B cell (primary cell): ENCODE data around the gene TCFL5. TPM values are rescaled to one million over a fixed set of nuclear protein-coding genes. Genes with fewer than 3 reads are reported as not detected.

ENCODE experiments used
- ATAC-seq: fragments of 200-7000 bp; cut with Tn5 transposase; one replicate; pipeline ENCODE4 v1.10.0; 2021; ENCODE audit warnings: low read depth, mild to moderate bottlenecking, moderate number of reproducible peaks, moderate library complexity
- CTCF ChIA-PET: fragments of 350-600 bp; sonication (Branson Sonifier 250); formaldehyde crosslinking; loops from one replicate; lab custom pipeline; 2021; ENCODE audit warnings: antibody characterized with exemption, inconsistent platforms; lab: Charles Lee
- POLR2A ChIA-PET: fragments of 350-600 bp; sonication (Branson Sonifier 250); formaldehyde crosslinking; loops from one replicate; lab custom pipeline; 2021; ENCODE audit warnings: antibody characterized with exemption; lab: Charles Lee
- DNase-seq: peaks from one replicate; pipeline ENCODE4 v3.0.0; 2013
- H2AFZ ChIP-seq: 2 replicates; pipeline ENCODE4 v1.6.1; 2012; ENCODE audit warnings: mild to moderate bottlenecking, low read depth, low read length; ENCODE audit not compliant: insufficient read depth, poor library complexity, severe bottlenecking
- H3K27ac ChIP-seq, 2 donors: 1 replicate in 1 of 2; 2 replicates in 1 of 2; pipeline ENCODE4 v1.5.1; 2012 to 2013; ENCODE audit warnings: low read length in 2 of 2, mild to moderate bottlenecking in 2 of 2, moderate library complexity in 1 of 2
- H3K27me3 ChIP-seq, 4 experiments: fragments of 200-600 bp in 1 of 4; sonication (generic) in 1 of 4; replicated peaks in 1 of 4; 1 replicate in 2 of 4; 2 replicates in 2 of 4; pipeline versions ENCODE4 v1.6.1 to v1.7.0; 2013 to 2016; ENCODE audit warnings: low read length in 3 of 4, mild to moderate bottlenecking in 2 of 4, mixed read lengths in 1 of 4, moderate library complexity in 1 of 4; ENCODE audit not compliant: insufficient read depth in 4 of 4, control insufficient read depth in 3 of 4; ENCODE audit errors: control extremely low read depth in 1 of 4
- H3K36me3 ChIP-seq, 2 experiments: replicated peaks in 1 of 2; 1 replicate in 1 of 2; 2 replicates in 1 of 2; pipeline versions ENCODE4 v1.6.1 to v1.7.1; 2013; ENCODE audit warnings: low read length in 1 of 2; ENCODE audit not compliant: insufficient read depth in 2 of 2, control insufficient read depth in 1 of 2; ENCODE audit errors: control extremely low read depth in 1 of 2, extremely low read depth in 1 of 2
- H3K4me1 ChIP-seq, 2 donors: fragments of 200-600 bp in 1 of 2; sonication (generic) in 1 of 2; 1 replicate in 1 of 2; 2 replicates in 1 of 2; pipeline versions ENCODE4 v1.5.1 to v1.6.1; 2013 to 2017; ENCODE audit warnings: low read length in 2 of 2; ENCODE audit not compliant: control insufficient read depth in 2 of 2, insufficient read depth in 2 of 2
- H3K4me2 ChIP-seq: replicated peaks from 2 replicates; pipeline ENCODE3; 2012; ENCODE audit warnings: mild to moderate bottlenecking, low read depth, low read length; ENCODE audit not compliant: poor library complexity, severe bottlenecking
- H3K4me3 ChIP-seq, 5 experiments: fragments of 200-600 bp in 1 of 5; sonication (generic) in 1 of 5; 1 replicate in 3 of 5; 2 replicates in 2 of 5; pipeline versions ENCODE4 v1.5.1 to v1.7.0; 2011 to 2016; ENCODE audit warnings: low read length in 4 of 5, mild to moderate bottlenecking in 4 of 5, low read depth in 2 of 5, control low read depth in 1 of 5, moderate library complexity in 1 of 5; ENCODE audit not compliant: insufficient read depth in 1 of 5; ENCODE audit errors: control extremely low read depth in 1 of 5, extremely low read depth in 1 of 5
- H3K79me2 ChIP-seq: fragments of 200-600 bp; sonication (generic); one replicate; pipeline ENCODE4 v1.6.0; 2016; ENCODE audit warnings: low read length; ENCODE audit not compliant: control insufficient read depth, insufficient read depth
- H3K9ac ChIP-seq: fragments of 200-600 bp; sonication (generic); 2 replicates; pipeline ENCODE4 v1.6.1; 2017; ENCODE audit warnings: mild to moderate bottlenecking, low read length, moderate library complexity
- H3K9me3 ChIP-seq, 3 donors: one replicate each; pipeline versions ENCODE4 v1.6.1 to v1.7.1; 2013; ENCODE audit warnings: low read length in 2 of 3; ENCODE audit not compliant: control insufficient read depth in 2 of 3, insufficient read depth in 1 of 3; ENCODE audit errors: control extremely low read depth in 1 of 3
- H4K20me1 ChIP-seq: 2 replicates; pipeline ENCODE4 v1.6.0; 2012; ENCODE audit warnings: mild to moderate bottlenecking, low read length; ENCODE audit not compliant: insufficient read depth, control insufficient read depth, poor library complexity, severe bottlenecking
- H3K27ac Mint-ChIP-seq: one replicate; pipeline ENCODE4 v1.8.0; 2021; ENCODE audit warnings: mixed read lengths
- H3K27me3 Mint-ChIP-seq: one replicate; pipeline ENCODE4 v1.8.0; 2021; ENCODE audit warnings: mixed read lengths
- H3K4me1 Mint-ChIP-seq: one replicate; pipeline ENCODE4 v1.8.0; 2021; ENCODE audit warnings: mixed read lengths
- H3K4me3 Mint-ChIP-seq: one replicate; pipeline ENCODE4 v1.8.0; 2021; ENCODE audit warnings: mixed read lengths
- H3K9me3 Mint-ChIP-seq: one replicate; pipeline ENCODE4 v1.8.0; 2022; ENCODE audit warnings: mixed read lengths; ENCODE audit not compliant: insufficient read depth
- EZH2 ChIP-seq: IDR thresholded peaks from 2 replicates; pipeline ENCODE4 v1.6.1; 2012; ENCODE audit warnings: borderline replicate concordance, low read depth, mild to moderate bottlenecking, moderate library complexity, low read length; ENCODE audit not compliant: insufficient read depth, poor library complexity, severe bottlenecking
- WGBS: methylation state at CpG from one replicate; pipeline ENCODE4 v1.1.5; 2013; ENCODE audit warnings: missing lambda C conversion rate; ENCODE audit not compliant: insufficient coverage; 5-methylcytosine and 5-hydroxymethylcytosine counted together
- intact Hi-C: fragments of 100-400 bp; cut with micrococcal nuclease; formaldehyde crosslinking; loops from one replicate; pipeline ENCODE4 v1.10.0; 2022
- polyA plus RNA-seq: library from polyadenylated mRNA; depleted of rRNA; stranded (reverse); fragments of >200 nt; gene quantifications from 2 replicates; pipeline ENCODE4 v1.2.3, GENCODE V29; 2012
- total RNA-seq, 2 donors: library from RNA; stranded (reverse); fragments of 120-200 nt in 1 of 2; gene quantifications; 1 replicate in 1 of 2; 2 replicates in 1 of 2; pipeline versions ENCODE4 v1.2.3 to v1.2.4, GENCODE V29; 2013 to 2022
- TF ChIP-seq, protein P1 (sequence below): fragments of 200-600 bp; IDR thresholded peaks from one replicate; pipeline ENCODE4 v1.8.0; 2022; ENCODE audit warnings: antibody characterized with exemption, mild to moderate bottlenecking

The TCFL5 gene
- total and polyA plus RNA-seq, 2 donors (not counting 1 experiment from before 2014, with no cell fraction given): 2.0 to 16.2 TPM

DNA sequence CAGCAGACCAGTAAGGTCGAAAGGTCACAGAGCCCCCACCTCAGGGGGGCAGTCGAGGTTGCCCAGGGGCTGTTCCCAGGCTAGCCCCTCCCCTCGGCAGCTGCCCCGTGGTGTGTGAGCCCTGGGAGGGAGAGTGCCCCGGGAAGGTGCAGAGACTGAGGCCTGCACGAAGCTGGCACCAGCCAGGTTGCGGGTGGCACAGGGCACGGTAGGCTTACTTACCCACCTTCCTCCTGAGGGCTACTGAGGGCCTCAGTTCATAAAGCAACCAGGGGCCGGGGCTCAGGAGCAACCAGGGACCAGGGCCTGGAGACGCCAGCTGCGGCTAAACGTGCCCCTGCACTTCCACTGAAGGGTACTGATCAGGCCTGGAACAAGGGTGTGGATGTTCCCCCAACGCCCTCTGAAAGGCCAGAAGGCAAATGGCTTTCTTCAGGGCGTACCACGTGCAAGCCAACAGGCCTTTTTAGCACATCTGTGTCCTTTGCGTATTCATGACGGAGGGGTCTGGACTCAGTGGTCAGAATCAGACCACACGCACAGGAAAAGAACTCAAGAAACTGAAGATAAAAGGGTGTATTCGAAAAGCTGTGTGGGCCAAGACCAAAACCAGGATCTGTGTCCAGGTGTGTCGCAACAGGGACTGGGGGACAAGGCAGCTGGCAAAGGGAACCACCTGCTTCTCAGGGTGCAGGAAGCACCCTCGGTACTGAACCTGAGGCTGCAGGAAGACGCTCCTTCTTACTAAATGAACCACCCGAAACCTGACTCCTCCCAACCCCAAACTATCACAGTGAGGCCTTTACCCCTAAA lies 24.5 kb upstream of the TCFL5 start:
- H3K9me3 ChIP-seq: no peaks in the 10 kb centered on the region
- H3K27me3 Mint-ChIP-seq: no peaks in the 10 kb centered on the region

More for the DNA sequence above, 24.5 kb upstream of the TCFL5 start:
- H3K36me3 ChIP-seq: peaks cover 2 to 58% of the 10 kb centered on the region in 2 experiments
- H3K79me2 ChIP-seq: no peaks in the 10 kb centered on the region
- Mint-ChIP-seq H3K9me3 (no peaks in the 10 kb centered on the region), H3K27ac (no peak overlapping the region), H3K4me1 (no peaks in the 10 kb centered on the region), H3K4me3 (no peak overlapping the region)
- H3K9ac ChIP-seq: no peak overlapping the region
- no peak overlapping the region for H3K4me3 ChIP-seq
- H3K27ac ChIP-seq: no peak overlapping the region
- ChIA-PET POLR2A (interaction anchor here (0.6 kb wide), 1 partner anchor 82 kb away, joined by 5 read pairs; no protein-coding TSS in a partner anchor), CTCF (no interaction called here)
- H3K4me2 ChIP-seq: no peak overlapping the region
- DNase-seq (no peak), ATAC-seq (no peak)
- TF ChIP-seq, protein P1, sequence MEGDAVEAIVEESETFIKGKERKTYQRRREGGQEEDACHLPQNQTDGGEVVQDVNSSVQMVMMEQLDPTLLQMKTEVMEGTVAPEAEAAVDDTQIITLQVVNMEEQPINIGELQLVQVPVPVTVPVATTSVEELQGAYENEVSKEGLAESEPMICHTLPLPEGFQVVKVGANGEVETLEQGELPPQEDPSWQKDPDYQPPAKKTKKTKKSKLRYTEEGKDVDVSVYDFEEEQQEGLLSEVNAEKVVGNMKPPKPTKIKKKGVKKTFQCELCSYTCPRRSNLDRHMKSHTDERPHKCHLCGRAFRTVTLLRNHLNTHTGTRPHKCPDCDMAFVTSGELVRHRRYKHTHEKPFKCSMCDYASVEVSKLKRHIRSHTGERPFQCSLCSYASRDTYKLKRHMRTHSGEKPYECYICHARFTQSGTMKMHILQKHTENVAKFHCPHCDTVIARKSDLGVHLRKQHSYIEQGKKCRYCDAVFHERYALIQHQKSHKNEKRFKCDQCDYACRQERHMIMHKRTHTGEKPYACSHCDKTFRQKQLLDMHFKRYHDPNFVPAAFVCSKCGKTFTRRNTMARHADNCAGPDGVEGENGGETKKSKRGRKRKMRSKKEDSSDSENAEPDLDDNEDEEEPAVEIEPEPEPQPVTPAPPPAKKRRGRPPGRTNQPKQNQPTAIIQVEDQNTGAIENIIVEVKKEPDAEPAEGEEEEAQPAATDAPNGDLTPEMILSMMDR: no peak
- no peak for TF ChIP-seq EZH2
- H3K27me3 ChIP-seq: no peaks in the 10 kb centered on the region
- intact Hi-C loops: no loop called here
- peaks cover 21% of the 10 kb centered on the region for H4K20me1 ChIP-seq
- WGBS: 86% methylated on average over 23 of the region's 23 CpGs
- H3K4me1 ChIP-seq: no peaks in the 10 kb centered on the region
- H2AFZ ChIP-seq: no peak overlapping the region
